ENCODE measurements around the gene EBPL.
A peak's percentile ranks its signal among the peaks of the same experiment; 100 is the strongest.

EBPL gene

GRCh38 chr13:49638030-49638743, 53.1 kb downstream of the EBPL start:
- H3K27ac ChIP-seq (ENCODE audit: low read depth, low read length): no peak overlapping the region
- peaks cover 2 to 11% (median 9%) of the 10 kb centered on the region in 5 donors for H3K4me1 ChIP-seq (ENCODE audit: control insufficient read depth in 5 of 5, insufficient read depth in 5 of 5, low read length in 5 of 5)
- no peaks in the 10 kb centered on the region for H3K27me3 ChIP-seq (ENCODE audit: control insufficient read depth in 5 of 5, insufficient read depth in 4 of 5, low read length in 5 of 5)
- no peak overlapping the region for H3K9ac ChIP-seq (ENCODE audit: low read length in 5 of 5)
- no peak overlapping the region for H3K4me3 ChIP-seq (ENCODE audit: low read depth in 1 of 5, low read length in 5 of 5)
- no peaks in the 10 kb centered on the region for H3K9me3 ChIP-seq (ENCODE audit: control insufficient read depth in 5 of 5, low read length in 5 of 5)
- no peaks in the 10 kb centered on the region for H3K36me3 ChIP-seq (ENCODE audit: control insufficient read depth in 5 of 5, insufficient read depth in 5 of 5, low read length in 5 of 5)

- H3K9ac ChIP-seq (ENCODE audit: low read length in 5 of 5): no peak overlapping the region
- no peaks in the 10 kb centered on the region for H3K27me3 ChIP-seq (ENCODE audit: control insufficient read depth in 5 of 5, insufficient read depth in 4 of 5, low read length in 5 of 5)
- no peak overlapping the region for H3K4me3 ChIP-seq (ENCODE audit: low read depth in 1 of 5, low read length in 5 of 5)
- no peak overlapping the region for H3K27ac ChIP-seq (ENCODE audit: low read depth, low read length)
- no peaks in the 10 kb centered on the region for H3K36me3 ChIP-seq (ENCODE audit: control insufficient read depth in 5 of 5, insufficient read depth in 5 of 5, low read length in 5 of 5)
- no peaks in the 10 kb centered on the region for H3K9me3 ChIP-seq (ENCODE audit: control insufficient read depth in 5 of 5, low read length in 5 of 5)
- H3K4me1 ChIP-seq (ENCODE audit: control insufficient read depth in 5 of 5, insufficient read depth in 5 of 5, low read length in 5 of 5): peaks cover 2 to 10% (median 9%) of the 10 kb centered on the region in 5 donors
Observed at GRCh38 chr13:49636705-49637104, 54.6 kb downstream of the EBPL start.

GRCh38 chr13:49635599-49636433, 55.5 kb downstream of the EBPL start:
- H3K36me3 ChIP-seq (ENCODE audit: control insufficient read depth in 5 of 5, insufficient read depth in 5 of 5, low read length in 5 of 5): no peaks in the 10 kb centered on the region
- H3K9me3 ChIP-seq (ENCODE audit: control insufficient read depth in 5 of 5, low read length in 5 of 5): no peaks in the 10 kb centered on the region
- peak overlapping the region in 1 of 5 donors; percentile 49 for H3K9ac ChIP-seq (ENCODE audit: low read length in 5 of 5)
- H3K27me3 ChIP-seq (ENCODE audit: control insufficient read depth in 5 of 5, insufficient read depth in 4 of 5, low read length in 5 of 5): no peaks in the 10 kb centered on the region
- H3K4me3 ChIP-seq (ENCODE audit: low read depth in 1 of 5, low read length in 5 of 5): peak overlapping the region; percentile 41 to 57 (median 53)
- peaks cover 2 to 10% (median 7%) of the 10 kb centered on the region in 5 donors for H3K4me1 ChIP-seq (ENCODE audit: control insufficient read depth in 5 of 5, insufficient read depth in 5 of 5, low read length in 5 of 5)
- H3K27ac ChIP-seq (ENCODE audit: low read depth, low read length): no peak overlapping the region

- Histone ChIP-seq H3K9ac (ENCODE audit: low read length in 5 of 5) (no peak overlapping the region), H3K36me3 (ENCODE audit: control insufficient read depth in 5 of 5, insufficient read depth in 5 of 5, low read length in 5 of 5) (no peaks in the 10 kb centered on the region), H3K9me3 (ENCODE audit: control insufficient read depth in 5 of 5, low read length in 5 of 5) (no peaks in the 10 kb centered on the region), H3K27me3 (ENCODE audit: control insufficient read depth in 5 of 5, insufficient read depth in 4 of 5, low read length in 5 of 5) (no peaks in the 10 kb centered on the region), H3K4me3 (ENCODE audit: low read depth in 1 of 5, low read length in 5 of 5) (no peak overlapping the region), H3K4me1 (ENCODE audit: control insufficient read depth in 5 of 5, insufficient read depth in 5 of 5, low read length in 5 of 5) (peaks cover 2 to 20% (median 9%) of the 10 kb centered on the region in 5 donors), H3K27ac (ENCODE audit: low read depth, low read length) (no peak overlapping the region)
Observed at GRCh38 chr13:49633710-49634109, 57.6 kb downstream of the EBPL start.

GRCh38 chr13:49632156-49632555, 59.1 kb downstream of the EBPL start:
- Histone ChIP-seq H3K4me1 (ENCODE audit: control insufficient read depth in 5 of 5, insufficient read depth in 5 of 5, low read length in 5 of 5) (peaks cover 2 to 25% (median 12%) of the 10 kb centered on the region in 5 donors), H3K9me3 (ENCODE audit: control insufficient read depth in 5 of 5, low read length in 5 of 5) (no peaks in the 10 kb centered on the region), H3K36me3 (ENCODE audit: control insufficient read depth in 5 of 5, insufficient read depth in 5 of 5, low read length in 5 of 5) (no peaks in the 10 kb centered on the region), H3K27ac (ENCODE audit: low read depth, low read length) (no peak overlapping the region), H3K27me3 (ENCODE audit: control insufficient read depth in 5 of 5, insufficient read depth in 4 of 5, low read length in 5 of 5) (no peaks in the 10 kb centered on the region), H3K4me3 (ENCODE audit: low read depth in 1 of 5, low read length in 5 of 5) (no peak overlapping the region), H3K9ac (ENCODE audit: low read length in 5 of 5) (no peak overlapping the region)

- no peaks in the 10 kb centered on the region for H3K27me3 ChIP-seq (ENCODE audit: control insufficient read depth in 5 of 5, insufficient read depth in 4 of 5, low read length in 5 of 5)
- H3K9me3 ChIP-seq (ENCODE audit: control insufficient read depth in 5 of 5, low read length in 5 of 5): no peaks in the 10 kb centered on the region
- no peak overlapping the region for H3K9ac ChIP-seq (ENCODE audit: low read length in 5 of 5)
- H3K36me3 ChIP-seq (ENCODE audit: control insufficient read depth in 5 of 5, insufficient read depth in 5 of 5, low read length in 5 of 5): no peaks in the 10 kb centered on the region
- H3K27ac ChIP-seq (ENCODE audit: low read depth, low read length): no peak overlapping the region
- H3K4me3 ChIP-seq (ENCODE audit: low read depth in 1 of 5, low read length in 5 of 5): no peak overlapping the region
- H3K4me1 ChIP-seq (ENCODE audit: control insufficient read depth in 5 of 5, insufficient read depth in 5 of 5, low read length in 5 of 5): peaks cover 0 to 23% (median 9%) of the 10 kb centered on the region in 5 donors
Observed at GRCh38 chr13:49630580-49630979, 60.7 kb downstream of the EBPL start.

- H3K4me1 ChIP-seq (ENCODE audit: control insufficient read depth in 5 of 5, insufficient read depth in 5 of 5, low read length in 5 of 5): peaks cover 0 to 29% (median 13%) of the 10 kb centered on the region in 5 donors
- no peak overlapping the region for H3K4me3 ChIP-seq (ENCODE audit: low read depth in 1 of 5, low read length in 5 of 5)
- peak overlapping the region; percentile 17 for H3K27ac ChIP-seq (ENCODE audit: low read depth, low read length)
Observed at GRCh38 chr13:49629947-49630346, 61.3 kb downstream of the EBPL start.

GRCh38 chr13:49629196-49629938, 61.9 kb downstream of the EBPL start:
- Histone ChIP-seq H3K4me1 (ENCODE audit: control insufficient read depth in 5 of 5, insufficient read depth in 5 of 5, low read length in 5 of 5) (peaks cover 0 to 29% (median 13%) of the 10 kb centered on the region in 5 donors), H3K27me3 (ENCODE audit: control insufficient read depth in 5 of 5, insufficient read depth in 4 of 5, low read length in 5 of 5) (no peaks in the 10 kb centered on the region)

More at GRCh38 chr13:49629947-49630346, 61.3 kb downstream of the EBPL start:
- Histone ChIP-seq H3K27me3 (ENCODE audit: control insufficient read depth in 5 of 5, insufficient read depth in 4 of 5, low read length in 5 of 5) (no peaks in the 10 kb centered on the region), H3K9ac (ENCODE audit: low read length in 5 of 5) (no peak overlapping the region), H3K9me3 (ENCODE audit: control insufficient read depth in 5 of 5, low read length in 5 of 5) (no peaks in the 10 kb centered on the region), H3K36me3 (ENCODE audit: control insufficient read depth in 5 of 5, insufficient read depth in 5 of 5, low read length in 5 of 5) (no peaks in the 10 kb centered on the region)

GRCh38 chr13:49627831-49628652, 63.2 kb downstream of the EBPL start, which contains the start of gene ARL11:
Gene ARL11 (plus strand): TSS chr13:49628507. CDS start chr13:49630448, 1,941 bp downstream.
- Histone ChIP-seq H3K36me3 (ENCODE audit: control insufficient read depth in 5 of 5, insufficient read depth in 5 of 5, low read length in 5 of 5) (no peaks in the 10 kb centered on the region), H3K27me3 (ENCODE audit: control insufficient read depth in 5 of 5, insufficient read depth in 4 of 5, low read length in 5 of 5) (no peaks in the 10 kb centered on the region), H3K9me3 (ENCODE audit: control insufficient read depth in 5 of 5, low read length in 5 of 5) (no peaks in the 10 kb centered on the region), H3K9ac (ENCODE audit: low read length in 5 of 5) (peak within 1 kb of the TSS in 2 of 5 donors; percentile 26 to 51), H3K4me1 (ENCODE audit: control insufficient read depth in 5 of 5, insufficient read depth in 5 of 5, low read length in 5 of 5) (peaks cover 0 to 29% (median 13%) of the 10 kb centered on the region in 5 donors), H3K4me3 (ENCODE audit: low read depth in 1 of 5, low read length in 5 of 5) (peak within 1 kb of the TSS; percentile 5 to 63 (median 39)), H3K27ac (ENCODE audit: low read depth, low read length) (peak within 1 kb of the TSS; percentile 17)

More at GRCh38 chr13:49629196-49629938, 61.9 kb downstream of the EBPL start:
- H3K27ac ChIP-seq (ENCODE audit: low read depth, low read length): peak overlapping the region; percentile 17
- peak overlapping the region in 2 of 5 donors; percentile 25 to 63 for H3K4me3 ChIP-seq (ENCODE audit: low read depth in 1 of 5, low read length in 5 of 5)
- no peaks in the 10 kb centered on the region for H3K36me3 ChIP-seq (ENCODE audit: control insufficient read depth in 5 of 5, insufficient read depth in 5 of 5, low read length in 5 of 5)
- H3K9me3 ChIP-seq (ENCODE audit: control insufficient read depth in 5 of 5, low read length in 5 of 5): no peaks in the 10 kb centered on the region
- no peak overlapping the region for H3K9ac ChIP-seq (ENCODE audit: low read length in 5 of 5)

Data from subcutaneous abdominal adipose tissue (tissue), 5 donors.